K562 (cell line): ENCODE results near the gene MYL12A. TPM values are rescaled to one million over a fixed set of nuclear protein-coding genes. Genes with fewer than 3 reads are reported as not detected.
A peak's percentile ranks its signal among the peaks of the same experiment; 100 is the strongest.

Source experiments
- CBX2 ChIP-seq: fragments of 200-600 bp; sonication (generic); IDR thresholded peaks from one replicate; pipeline ENCODE4 v1.6.1; 2012; ENCODE audit warnings: mild to moderate bottlenecking, low read length, inconsistent platforms; ENCODE audit not compliant: insufficient read depth, poor library complexity, severe bottlenecking
- CBX8 ChIP-seq: fragments of 200-600 bp; sonication (generic); IDR thresholded peaks from 2 replicates; pipeline ENCODE4 v1.6.1; 2012; ENCODE audit warnings: borderline replicate concordance, mixed run types, low read depth, mild to moderate bottlenecking, moderate library complexity, mixed read lengths, low read length, control low read depth, inconsistent platforms; ENCODE audit not compliant: poor library complexity, severe bottlenecking; ENCODE audit errors: extremely low read depth
- CCNT2 ChIP-seq: IDR thresholded peaks from 2 replicates; pipeline ENCODE4 v1.6.1; 2011; ENCODE audit warnings: borderline replicate concordance, low read depth, mild to moderate bottlenecking, moderate library complexity, mixed read lengths, low read length; ENCODE audit not compliant: insufficient read length; ENCODE audit errors: extremely low read depth
- CEBPG ChIP-seq, 3 experiments: fragments of 200-800 bp in 1 of 3; sonication (Bioruptor generic) in 1 of 3; sonication (generic) in 1 of 3; formaldehyde crosslinking in 1 of 3; IDR thresholded peaks in 2 of 3; conservative IDR thresholded peaks in 1 of 3; 2 replicates each; pipeline versions ENCODE4 v1.6.1 to v1.8.0; 2016 to 2022; ENCODE audit warnings: missing compliant biosample characterization in 2 of 3, missing genetic modification characterization in 2 of 3, mild to moderate bottlenecking in 1 of 3, missing genetic modification reagents in 1 of 3
- EP300 ChIP-seq: IDR thresholded peaks from 2 replicates; pipeline ENCODE4 v1.6.1; 2012; ENCODE audit warnings: low read length, improper control_type of control experiment
- FOXA3 ChIP-seq, 2 experiments: fragments of 450-650 bp in 1 of 2; sonication (generic) in 1 of 2; formaldehyde crosslinking; IDR thresholded peaks in 1 of 2; conservative IDR thresholded peaks in 1 of 2; 2 replicates each; pipeline versions ENCODE4 v1.4.0 to v1.8.0; 2020 to 2022; ENCODE audit warnings: mild to moderate bottlenecking in 2 of 2, missing genetic modification reagents in 1 of 2
- JUND ChIP-seq, 2 experiments: IDR thresholded peaks; 2 replicates in 1 of 2; 3 replicates in 1 of 2; pipeline ENCODE4 v1.6.1; 2011; ENCODE audit warnings: borderline replicate concordance in 2 of 2, low read depth in 2 of 2, low read length in 2 of 2, improper control_type of control experiment in 1 of 2, missing biosample characterization in 1 of 2, missing genetic modification characterization in 1 of 2, missing genetic modification reagents in 1 of 2
- MTA1 ChIP-seq: fragments of 450-650 bp; IDR thresholded peaks from 2 replicates; pipeline ENCODE4 v1.6.1; 2017; ENCODE audit warnings: borderline replicate concordance
- PML ChIP-seq: IDR thresholded peaks from 2 replicates; pipeline ENCODE4 v1.6.1; 2012; ENCODE audit warnings: low read length, inconsistent platforms
- RUNX1 ChIP-seq: sonication (generic); IDR thresholded peaks from 2 replicates; pipeline ENCODE4 v1.6.1; 2016; ENCODE audit warnings: antibody characterized with exemption, low read depth
- TBL1XR1 ChIP-seq, 2 experiments: IDR thresholded peaks; 2 replicates each; pipeline ENCODE4 v1.6.1; 2012; ENCODE audit warnings: improper control_type of control experiment in 2 of 2, low read length in 2 of 2, mild to moderate bottlenecking in 1 of 2
- TOE1 ChIP-seq, 2 experiments: fragments of 450-650 bp in 1 of 2; sonication (generic) in 1 of 2; formaldehyde crosslinking in 1 of 2; IDR thresholded peaks; 2 replicates each; pipeline versions ENCODE4 v1.7.1 to v1.8.0; 2016 to 2022; ENCODE audit warnings: borderline replicate concordance in 2 of 2, mild to moderate bottlenecking in 2 of 2, antibody characterized with exemption in 1 of 2, inconsistent platforms in 1 of 2, low read depth in 1 of 2, missing genetic modification reagents in 1 of 2, moderate library complexity in 1 of 2
- ZFP1 ChIP-seq: fragments of 450-650 bp; formaldehyde crosslinking; IDR thresholded peaks from 2 replicates; pipeline ENCODE4 v1.4.0; 2020; ENCODE audit warnings: mild to moderate bottlenecking, mixed read lengths
- ZNF121 ChIP-seq: sonication (generic); formaldehyde crosslinking; conservative IDR thresholded peaks from 2 replicates; pipeline ENCODE4 v1.8.0; 2022; ENCODE audit warnings: missing genetic modification reagents
- ZNF197 ChIP-seq: fragments of 200-800 bp; sonication (Bioruptor generic); IDR thresholded peaks from 2 replicates; pipeline ENCODE4 v1.6.1; 2016; ENCODE audit warnings: low read depth, missing genetic modification characterization, missing compliant biosample characterization
- ZNF311 ChIP-seq: fragments of 250-450 bp; sonication (Bioruptor Pico); IDR thresholded peaks from 2 replicates; pipeline ENCODE4 v1.4.0; 2020; ENCODE audit warnings: mild to moderate bottlenecking, moderate library complexity
- ZNF766 ChIP-seq: fragments of 200-800 bp; sonication (Bioruptor generic); conservative IDR thresholded peaks from 2 replicates; pipeline ENCODE4 v1.6.1; 2016; ENCODE audit warnings: missing genetic modification characterization, missing compliant biosample characterization
- polyA plus RNA-seq, 8 experiments: library from polyadenylated mRNA; depleted of rRNA in 4 of 8; stranded (reverse) in 5 of 8; unstranded in 3 of 8; fragments of >200 nt; fragmentation: Nextera tagmentation in 2 of 8; fragmentation: Illumina TruSeq in 1 of 8; extraction: Ambion mirVana in 2 of 8; extraction: Trizol in 1 of 8; gene quantifications; 2 replicates each; pipeline versions ENCODE4 v1.2.1 to v1.2.3, GENCODE V29; 2011 to 2014; ENCODE audit warnings: inconsistent platforms in 1 of 8, missing spikeins in 1 of 8
- total RNA-seq, 7 experiments: library from RNA; depleted of rRNA in 6 of 7; stranded (reverse); fragments of >200 nt in 6 of 7; fragmentation: Illumina TruSeq in 2 of 7; extraction: Trizol in 2 of 7; gene quantifications; 2 replicates each; pipeline versions ENCODE4 v1.2.1 to v1.2.3, GENCODE V29; 2011 to 2021; ENCODE audit warnings: low replicate concordance in 1 of 7
- TF ChIP-seq, protein P1 (sequence below): fragments of 450-650 bp; IDR thresholded peaks from one replicate; pipeline ENCODE4 v1.6.1; 2018; ENCODE audit warnings: mild to moderate bottlenecking, moderate library complexity; ENCODE audit not compliant: partially characterized antibody
- TF ChIP-seq, protein P2 (sequence below): fragments of 450-650 bp; formaldehyde crosslinking; IDR thresholded peaks from 2 replicates; pipeline ENCODE4 v1.4.0; 2020; ENCODE audit warnings: mild to moderate bottlenecking, mixed read lengths
- TF ChIP-seq, protein P3 (sequence below): sonication (generic); formaldehyde crosslinking; IDR thresholded peaks from 2 replicates; pipeline ENCODE4 v1.9.0; 2022; ENCODE audit warnings: mild to moderate bottlenecking, missing genetic modification reagents
- TF ChIP-seq, protein P4 (sequence below): fragments of 200-800 bp; sonication (Bioruptor generic); IDR thresholded peaks from 2 replicates; pipeline ENCODE4 v1.6.1; 2017; ENCODE audit warnings: missing genetic modification characterization, missing compliant biosample characterization

MYL12A gene
- total and polyA plus RNA-seq, 9 of the 15 experiments (the other 6 are each of a cell fraction or from before 2014, with no cell fraction given): 308 to 1,031 (median 559) TPM

GRCh38 chr18:3265564-3266033 lies 18.0 kb downstream of the MYL12A start (continued):
- no peak for TF ChIP-seq ZNF311 (CRISPR knock-in tag)
- TF ChIP-seq, protein P1, sequence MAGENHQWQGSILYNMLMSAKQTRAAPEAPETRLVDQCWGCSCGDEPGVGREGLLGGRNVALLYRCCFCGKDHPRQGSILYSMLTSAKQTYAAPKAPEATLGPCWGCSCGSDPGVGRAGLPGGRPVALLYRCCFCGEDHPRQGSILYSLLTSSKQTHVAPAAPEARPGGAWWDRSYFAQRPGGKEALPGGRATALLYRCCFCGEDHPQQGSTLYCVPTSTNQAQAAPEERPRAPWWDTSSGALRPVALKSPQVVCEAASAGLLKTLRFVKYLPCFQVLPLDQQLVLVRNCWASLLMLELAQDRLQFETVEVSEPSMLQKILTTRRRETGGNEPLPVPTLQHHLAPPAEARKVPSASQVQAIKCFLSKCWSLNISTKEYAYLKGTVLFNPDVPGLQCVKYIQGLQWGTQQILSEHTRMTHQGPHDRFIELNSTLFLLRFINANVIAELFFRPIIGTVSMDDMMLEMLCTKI: no peak
- TF ChIP-seq ZNF121 (CRISPR knock-in tag): peak; percentile 57; the same call in 1 of the 2 replicates
- no peak for TF ChIP-seq TBL1XR1 (IDR thresholded peaks at IDR 0.05; ENCODE audit: low read length in 2 of 2)
- TF ChIP-seq, protein P2, sequence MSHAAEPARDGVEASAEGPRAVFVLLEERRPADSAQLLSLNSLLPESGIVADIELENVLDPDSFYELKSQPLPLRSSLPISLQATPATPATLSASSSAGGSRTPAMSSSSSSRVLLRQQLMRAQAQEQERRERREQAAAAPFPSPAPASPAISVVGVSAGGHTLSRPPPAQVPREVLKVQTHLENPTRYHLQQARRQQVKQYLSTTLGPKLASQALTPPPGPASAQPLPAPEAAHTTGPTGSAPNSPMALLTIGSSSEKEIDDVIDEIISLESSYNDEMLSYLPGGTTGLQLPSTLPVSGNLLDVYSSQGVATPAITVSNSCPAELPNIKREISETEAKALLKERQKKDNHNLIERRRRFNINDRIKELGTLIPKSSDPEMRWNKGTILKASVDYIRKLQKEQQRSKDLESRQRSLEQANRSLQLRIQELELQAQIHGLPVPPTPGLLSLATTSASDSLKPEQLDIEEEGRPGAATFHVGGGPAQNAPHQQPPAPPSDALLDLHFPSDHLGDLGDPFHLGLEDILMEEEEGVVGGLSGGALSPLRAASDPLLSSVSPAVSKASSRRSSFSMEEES: no peak
- no peak for TF ChIP-seq CBX8
- TF ChIP-seq TOE1 (IDR thresholded peaks at IDR 0.05; ENCODE audit: borderline replicate concordance): no peak
- TF ChIP-seq TOE1 (CRISPR knock-in tag; IDR thresholded peaks at IDR 0.05; ENCODE audit: borderline replicate concordance, low read depth): no peak
- peak; percentile 44; the same call in 1 of the 2 replicates for TF ChIP-seq JUND (IDR thresholded peaks at IDR 0.05; ENCODE audit: borderline replicate concordance, low read depth, low read length)
- 0 out of 3 replicates have a peak, but pooled peaks have one; percentile 12 for TF ChIP-seq JUND (tag; IDR thresholded peaks at IDR 0.05; ENCODE audit: borderline replicate concordance, low read depth, low read length)
- no peak for TF ChIP-seq RUNX1
- TF ChIP-seq EP300: peak; percentile 28; the same call in 1 of the 2 replicates
- no peak for TF ChIP-seq CBX2
- no peak for TF ChIP-seq ZFP1 (CRISPR knock-in tag)
- TF ChIP-seq MTA1: no peak
- no peak for TF ChIP-seq CEBPG (CRISPR knock-in tag; IDR thresholded peaks at IDR 0.05)
- no peak for TF ChIP-seq CEBPG (tag; conservative IDR thresholded peaks at IDR 0.05 in 1 of 2, IDR thresholded peaks at IDR 0.05 in 1 of 2)
- TF ChIP-seq, protein P3, sequence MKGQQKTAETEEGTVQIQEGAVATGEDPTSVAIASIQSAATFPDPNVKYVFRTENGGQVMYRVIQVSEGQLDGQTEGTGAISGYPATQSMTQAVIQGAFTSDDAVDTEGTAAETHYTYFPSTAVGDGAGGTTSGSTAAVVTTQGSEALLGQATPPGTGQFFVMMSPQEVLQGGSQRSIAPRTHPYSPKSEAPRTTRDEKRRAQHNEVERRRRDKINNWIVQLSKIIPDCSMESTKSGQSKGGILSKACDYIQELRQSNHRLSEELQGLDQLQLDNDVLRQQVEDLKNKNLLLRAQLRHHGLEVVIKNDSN (CRISPR knock-in tag): no peak
- no peak for TF ChIP-seq ZNF766
- TF ChIP-seq ZNF197: no peak
- no peak for TF ChIP-seq PML
- no peak for TF ChIP-seq FOXA3 (CRISPR knock-in tag; conservative IDR thresholded peaks at IDR 0.05 in 1 of 2, IDR thresholded peaks at IDR 0.05 in 1 of 2)
- no peak for TF ChIP-seq CCNT2
- TF ChIP-seq, protein P4, sequence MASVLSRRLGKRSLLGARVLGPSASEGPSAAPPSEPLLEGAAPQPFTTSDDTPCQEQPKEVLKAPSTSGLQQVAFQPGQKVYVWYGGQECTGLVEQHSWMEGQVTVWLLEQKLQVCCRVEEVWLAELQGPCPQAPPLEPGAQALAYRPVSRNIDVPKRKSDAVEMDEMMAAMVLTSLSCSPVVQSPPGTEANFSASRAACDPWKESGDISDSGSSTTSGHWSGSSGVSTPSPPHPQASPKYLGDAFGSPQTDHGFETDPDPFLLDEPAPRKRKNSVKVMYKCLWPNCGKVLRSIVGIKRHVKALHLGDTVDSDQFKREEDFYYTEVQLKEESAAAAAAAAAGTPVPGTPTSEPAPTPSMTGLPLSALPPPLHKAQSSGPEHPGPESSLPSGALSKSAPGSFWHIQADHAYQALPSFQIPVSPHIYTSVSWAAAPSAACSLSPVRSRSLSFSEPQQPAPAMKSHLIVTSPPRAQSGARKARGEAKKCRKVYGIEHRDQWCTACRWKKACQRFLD (CRISPR knock-in tag): no peak
